ENCODE results near the gene TCOF1. TPM values are rescaled to one million over a fixed set of nuclear protein-coding genes. Genes with fewer than 3 reads are reported as not detected.
A peak's percentile ranks its signal among the peaks of the same experiment; 100 is the strongest.

TCOF1 gene
- total and polyA plus RNA-seq, 2 experiments from 2014 or later = 31.4 to 46.0 TPM

- H3K9me3 ChIP-seq (ENCODE audit: low read depth) = no peaks in the 10 kb centered on the region
- TF ChIP-seq CTCF (IDR thresholded peaks at IDR 0.05; ENCODE audit: low read depth, low read length) = no peak
- peaks cover 4% of the 10 kb centered on the region for H3K4me1 ChIP-seq (ENCODE audit: low read depth)
- H3K27me3 ChIP-seq = no peaks in the 10 kb centered on the region
- no peaks in the 10 kb centered on the region for H3K36me3 ChIP-seq
- H3K27ac ChIP-seq = no peak overlapping the region
- no peak overlapping the region for H3K4me3 ChIP-seq
- no peak for DNase-seq (ENCODE audit: low read depth in 1 of 2, low spot score in 1 of 2)
These were observed 24.1 kb upstream of the TCOF1 start for GRCh38 chr5:150333400-150333799.

GRCh38 chr5:150335778-150336177 is 21.7 kb upstream of the TCOF1 start:
- no peak for DNase-seq (ENCODE audit: low read depth in 1 of 2, low spot score in 1 of 2)
- no peaks in the 10 kb centered on the region for H3K27me3 ChIP-seq
- H3K36me3 ChIP-seq = no peaks in the 10 kb centered on the region
- no peak overlapping the region for H3K27ac ChIP-seq
- H3K4me3 ChIP-seq = no peak overlapping the region
- peaks cover 13% of the 10 kb centered on the region for H3K4me1 ChIP-seq (ENCODE audit: low read depth)
- H3K9me3 ChIP-seq (ENCODE audit: low read depth) = no peaks in the 10 kb centered on the region
- no peak for TF ChIP-seq CTCF (IDR thresholded peaks at IDR 0.05; ENCODE audit: low read depth, low read length)

- no peaks in the 10 kb centered on the region for H3K9me3 ChIP-seq (ENCODE audit: low read depth)
- peaks cover 13% of the 10 kb centered on the region for H3K4me1 ChIP-seq (ENCODE audit: low read depth)
- no peak overlapping the region for H3K27ac ChIP-seq
- H3K4me3 ChIP-seq = no peak overlapping the region
- TF ChIP-seq CTCF (IDR thresholded peaks at IDR 0.05; ENCODE audit: low read depth, low read length) = no peak
- no peaks in the 10 kb centered on the region for H3K27me3 ChIP-seq
- no peaks in the 10 kb centered on the region for H3K36me3 ChIP-seq
- DNase-seq (ENCODE audit: low read depth in 1 of 2, low spot score in 1 of 2) = no peak
These were observed 19.0 kb upstream of the TCOF1 start for GRCh38 chr5:150338546-150338945.

- Histone ChIP-seq H3K36me3 (no peaks in the 10 kb centered on the region), H3K27me3 (no peaks in the 10 kb centered on the region), H3K9me3 (ENCODE audit: low read depth) (no peaks in the 10 kb centered on the region), H3K4me1 (ENCODE audit: low read depth) (peaks cover 14% of the 10 kb centered on the region), H3K27ac (peak overlapping the region; percentile 39), H3K4me3 (no peak overlapping the region)
- TF ChIP-seq CTCF (IDR thresholded peaks at IDR 0.05; ENCODE audit: low read depth, low read length) = no peak
- peak in 1 of 2 donors; percentile 48 for DNase-seq (ENCODE audit: low read depth in 1 of 2, low spot score in 1 of 2)
These were observed 18.3 kb upstream of the TCOF1 start for GRCh38 chr5:150339165-150339564.

GRCh38 chr5:150339841-150340240 is 17.7 kb upstream of the TCOF1 start:
- H3K36me3 ChIP-seq = no peaks in the 10 kb centered on the region
- DNase-seq (ENCODE audit: low read depth in 1 of 2, low spot score in 1 of 2) = no peak
- no peak overlapping the region for H3K27ac ChIP-seq
- H3K4me1 ChIP-seq (ENCODE audit: low read depth) = peaks cover 16% of the 10 kb centered on the region
- H3K4me3 ChIP-seq = no peak overlapping the region
- H3K27me3 ChIP-seq = no peaks in the 10 kb centered on the region
- H3K9me3 ChIP-seq (ENCODE audit: low read depth) = no peaks in the 10 kb centered on the region
- TF ChIP-seq CTCF (IDR thresholded peaks at IDR 0.05; ENCODE audit: low read depth, low read length) = no peak

Data from cardiac muscle cell (in vitro differentiated cells and primary cell).